ENCODE measurements around the gene DNALI1.

DNA sequence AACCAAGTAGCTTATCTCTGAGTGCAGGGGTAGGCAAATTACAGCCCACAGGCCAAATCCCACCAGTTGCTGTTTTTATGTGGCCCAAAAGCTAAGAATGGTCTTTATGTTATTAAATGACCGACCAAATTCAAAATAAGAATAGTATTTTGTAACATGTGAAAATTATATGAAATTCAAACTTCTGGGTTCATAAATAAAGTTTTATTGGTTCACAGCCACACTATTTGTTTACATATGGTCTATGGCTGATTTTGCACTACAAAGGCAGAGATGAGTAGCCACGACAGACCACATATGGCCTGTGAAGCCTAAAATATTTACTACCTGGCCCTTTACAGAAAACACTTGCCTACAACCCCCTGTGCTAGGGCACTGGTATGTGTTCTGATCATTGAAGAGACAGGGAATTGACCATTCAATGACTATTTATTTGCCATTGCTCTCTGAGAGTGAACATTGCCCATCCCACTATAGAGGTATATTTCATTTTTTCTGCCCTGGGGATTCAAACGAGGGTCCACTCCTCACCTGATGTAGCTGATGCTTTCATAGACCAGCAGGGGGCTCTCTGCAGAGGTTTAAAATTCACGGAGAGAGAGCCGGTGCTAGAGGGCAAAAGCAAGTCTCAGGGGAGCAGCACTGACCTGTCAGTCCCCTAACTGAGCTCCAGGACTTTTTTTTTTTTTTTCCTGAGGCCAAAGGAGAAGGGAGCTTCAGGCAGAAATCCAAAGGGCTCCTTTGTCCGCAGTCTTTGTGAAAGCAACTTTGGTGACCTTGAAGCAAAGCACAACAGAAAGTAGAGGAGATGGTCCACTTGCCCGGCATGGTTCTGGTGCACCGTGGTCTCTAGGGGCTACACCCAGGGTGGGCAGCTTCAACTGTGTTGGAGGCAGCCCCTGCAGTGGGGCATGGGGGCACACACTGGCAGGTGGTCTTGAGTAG is 46.3 kb downstream of the DNALI1 start:
- TF ChIP-seq POLR2A (IDR thresholded peaks at IDR 0.05; ENCODE audit: low read depth, low read length) (no peak), POLR2AphosphoS5 (IDR thresholded peaks at IDR 0.05; ENCODE audit: low read depth, low read length) (no peak)

Measured in GM12892 (cell line).